Measurements from ENCODE around the gene BRCA2.

DNA sequence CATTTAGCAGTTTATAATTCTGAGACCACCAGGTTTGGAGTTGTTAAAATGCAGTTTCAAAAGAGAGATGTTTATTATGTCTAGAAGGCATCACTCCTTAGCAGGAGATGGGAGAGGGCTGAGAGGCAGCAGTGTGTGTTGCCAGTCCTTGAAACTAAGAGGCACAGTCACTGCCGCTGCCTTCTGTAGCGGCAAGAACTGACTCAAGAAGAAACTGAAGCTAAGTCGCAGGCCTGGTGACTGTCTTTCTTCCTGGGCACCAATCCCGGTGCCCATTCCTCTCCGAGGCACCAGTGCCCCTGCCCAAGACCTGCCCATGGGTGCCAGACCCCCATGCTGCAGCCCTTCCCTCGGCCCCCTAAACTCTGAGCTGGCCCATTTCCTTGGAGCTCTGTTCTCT lies 92.5 kb downstream of the BRCA2 start:
- TF ChIP-seq, protein P1, sequence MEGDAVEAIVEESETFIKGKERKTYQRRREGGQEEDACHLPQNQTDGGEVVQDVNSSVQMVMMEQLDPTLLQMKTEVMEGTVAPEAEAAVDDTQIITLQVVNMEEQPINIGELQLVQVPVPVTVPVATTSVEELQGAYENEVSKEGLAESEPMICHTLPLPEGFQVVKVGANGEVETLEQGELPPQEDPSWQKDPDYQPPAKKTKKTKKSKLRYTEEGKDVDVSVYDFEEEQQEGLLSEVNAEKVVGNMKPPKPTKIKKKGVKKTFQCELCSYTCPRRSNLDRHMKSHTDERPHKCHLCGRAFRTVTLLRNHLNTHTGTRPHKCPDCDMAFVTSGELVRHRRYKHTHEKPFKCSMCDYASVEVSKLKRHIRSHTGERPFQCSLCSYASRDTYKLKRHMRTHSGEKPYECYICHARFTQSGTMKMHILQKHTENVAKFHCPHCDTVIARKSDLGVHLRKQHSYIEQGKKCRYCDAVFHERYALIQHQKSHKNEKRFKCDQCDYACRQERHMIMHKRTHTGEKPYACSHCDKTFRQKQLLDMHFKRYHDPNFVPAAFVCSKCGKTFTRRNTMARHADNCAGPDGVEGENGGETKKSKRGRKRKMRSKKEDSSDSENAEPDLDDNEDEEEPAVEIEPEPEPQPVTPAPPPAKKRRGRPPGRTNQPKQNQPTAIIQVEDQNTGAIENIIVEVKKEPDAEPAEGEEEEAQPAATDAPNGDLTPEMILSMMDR (IDR thresholded peaks at IDR 0.05; ENCODE audit: insufficient read depth, low read length, poor library complexity, severe bottlenecking): no peak
- no peak for TF ChIP-seq EZH2phosphoT487 (conservative IDR thresholded peaks at IDR 0.05; ENCODE audit: low read length)

Data from SU-DHL-6 (cell line).